K562 (cell line): ENCODE data around the gene SLC19A1. TPM values are rescaled to one million over a fixed set of nuclear protein-coding genes. Genes with fewer than 3 reads are reported as not detected.
A peak's percentile ranks its signal among the peaks of the same experiment; 100 is the strongest.

Experiments used
- ATAC-seq: fragments of 200-7000 bp; cut with Tn5 transposase; 3 replicates; pipeline ENCODE4 v1.9.1; 2020; ENCODE audit warnings: moderate library complexity
- BruUV-seq: library from RNA; stranded (reverse); fragments of 400-500 nt; replicated peaks from 2 replicates; lab custom pipeline; 2021; lab: Mats Ljungman, UMichigan
- CTCF ChIA-PET: fragments of 300-600 bp; formaldehyde crosslinking; extraction: SDS; loops from one replicate; lab custom pipeline; 2021; ENCODE audit warnings: low intra/inter-chr PET ratio; lab: Yijun Ruan, JAX
- POLR2A ChIA-PET: fragments of 300-600, 350-650 bp; sonication (Branson Sonifier 250); formaldehyde crosslinking; extraction: SDS; loops from one replicate; lab custom pipeline; 2021; ENCODE audit warnings: antibody characterized with exemption, inconsistent platforms; lab: Yijun Ruan, JAX
- DNase-seq, 4 experiments: peaks; one replicate each; pipeline versions ENCODE4 v3.0.0 to v3.0.0-alpha.2; 2011 to 2018; ENCODE audit warnings: low spot score in 3 of 4, mixed read lengths in 3 of 4; ENCODE audit errors: extremely low read depth in 1 of 4
- FAIRE-seq: peaks from 2 replicates; lab custom pipeline; 2011; peaks lifted over from hg19 to GRCh38; lab: Jason Lieb, UNC
- H2AFZ ChIP-seq: 2 replicates; pipeline ENCODE4 v1.6.0; 2011; ENCODE audit warnings: low read depth, low read length, control low read depth, inconsistent platforms
- H3K27ac ChIP-seq: fragments of 200-600 bp; 3 replicates; pipeline ENCODE4 v1.8.0; 2011; ENCODE audit warnings: low read depth, mild to moderate bottlenecking, control low read depth, inconsistent platforms, low read length, moderate library complexity, mixed read lengths; ENCODE audit errors: extremely low read depth
- H3K27me3 ChIP-seq, 2 experiments: fragments of 300-600 bp in 1 of 2; 2 replicates in 1 of 2; 3 replicates in 1 of 2; pipeline versions ENCODE4 v1.6.0 to v1.8.0; 2011; ENCODE audit warnings: inconsistent platforms in 2 of 2, low read length in 2 of 2, mild to moderate bottlenecking in 1 of 2, mixed read lengths in 1 of 2, moderate library complexity in 1 of 2; ENCODE audit not compliant: control insufficient read depth in 2 of 2, insufficient read depth in 2 of 2
- H3K36me3 ChIP-seq: fragments of 300-600 bp; 3 replicates; pipeline ENCODE4 v1.8.0; 2011; ENCODE audit warnings: mild to moderate bottlenecking, low read length, inconsistent platforms; ENCODE audit not compliant: control insufficient read depth, insufficient read depth
- H3K4me1 ChIP-seq, 2 experiments: fragments of 200-600 bp in 1 of 2; replicated peaks in 1 of 2; 2 replicates in 1 of 2; 3 replicates in 1 of 2; pipeline versions ENCODE4 v1.5.1 to v1.8.0; 2011; ENCODE audit warnings: inconsistent platforms in 2 of 2, low read length in 2 of 2, mild to moderate bottlenecking in 1 of 2, mixed read lengths in 1 of 2, moderate library complexity in 1 of 2; ENCODE audit not compliant: control insufficient read depth in 2 of 2, insufficient read depth in 2 of 2
- H3K4me2 ChIP-seq: 2 replicates; pipeline ENCODE4 v1.6.1; 2011; ENCODE audit warnings: low read length, control low read depth, inconsistent platforms, mixed read lengths; ENCODE audit not compliant: insufficient read depth
- H3K4me3 ChIP-seq: fragments of 200-600 bp; sonication (generic), shearing (Covaris generic); 2 replicates; pipeline ENCODE4 v1.5.1; 2016; ENCODE audit warnings: control low read depth, inconsistent platforms
- H3K79me2 ChIP-seq: fragments of 200-600 bp; 3 replicates; pipeline ENCODE4 v1.8.0; 2011; ENCODE audit warnings: low read length, inconsistent platforms; ENCODE audit not compliant: control insufficient read depth, insufficient read depth
- H3K9ac ChIP-seq, 2 experiments: 2 replicates each; pipeline versions ENCODE4 v1.6.0 to v1.6.1; 2011; ENCODE audit warnings: low read depth in 2 of 2, low read length in 2 of 2, control low read depth in 1 of 2, inconsistent platforms in 1 of 2, mild to moderate bottlenecking in 1 of 2, mixed read lengths in 1 of 2; ENCODE audit not compliant: insufficient read depth in 1 of 2
- H3K9me1 ChIP-seq: one replicate; pipeline ENCODE4 v1.6.0; 2011; ENCODE audit warnings: inconsistent platforms, mild to moderate bottlenecking, low read length, moderate library complexity; ENCODE audit not compliant: control insufficient read depth, insufficient read depth
- H3K9me3 ChIP-seq: replicated peaks from 2 replicates; pipeline ENCODE4 v1.5.1; 2011; ENCODE audit warnings: low read depth, low read length, inconsistent platforms; ENCODE audit not compliant: control insufficient read depth, insufficient read depth
- H4K20me1 ChIP-seq: replicated peaks from 2 replicates; pipeline ENCODE4 v1.6.1; 2011; ENCODE audit warnings: low read length, inconsistent platforms, mixed read lengths; ENCODE audit not compliant: control insufficient read depth, insufficient read depth
- CEBPG ChIP-seq, 3 experiments: fragments of 200-800 bp in 1 of 3; sonication (Bioruptor generic) in 1 of 3; sonication (generic) in 1 of 3; formaldehyde crosslinking in 1 of 3; IDR thresholded peaks in 2 of 3; conservative IDR thresholded peaks in 1 of 3; 2 replicates each; pipeline versions ENCODE4 v1.6.1 to v1.8.0; 2016 to 2022; ENCODE audit warnings: missing compliant biosample characterization in 2 of 3, missing genetic modification characterization in 2 of 3, mild to moderate bottlenecking in 1 of 3, missing genetic modification reagents in 1 of 3
- GABPB1 ChIP-seq: sonication (generic); formaldehyde crosslinking; IDR thresholded peaks from 2 replicates; pipeline ENCODE4 v1.8.0; 2022; ENCODE audit warnings: mild to moderate bottlenecking, missing genetic modification reagents
- GATAD2A ChIP-seq: fragments of 450-650 bp; IDR thresholded peaks from 2 replicates; pipeline ENCODE4 v1.6.1; 2017
- HDAC1 ChIP-seq, 2 experiments: fragments of 450-650 bp; IDR thresholded peaks; 2 replicates each; pipeline ENCODE4 v1.6.1; 2016 to 2017; ENCODE audit warnings: inconsistent platforms in 1 of 2, mild to moderate bottlenecking in 1 of 2, moderate library complexity in 1 of 2
- IRF2 ChIP-seq: sonication (generic); formaldehyde crosslinking; IDR thresholded peaks from 2 replicates; pipeline ENCODE4 v1.8.1; 2022; ENCODE audit warnings: mild to moderate bottlenecking, missing genetic modification reagents
- KDM1A ChIP-seq, 2 experiments: fragments of 450-650 bp; IDR thresholded peaks; 2 replicates each; pipeline ENCODE4 v1.6.1; 2016; ENCODE audit warnings: mild to moderate bottlenecking in 2 of 2
- MAFK ChIP-seq: IDR thresholded peaks from 2 replicates; pipeline ENCODE4 v1.6.1; 2011; ENCODE audit warnings: low read length, improper control_type of control experiment
- MAX ChIP-seq: sonication (generic); formaldehyde crosslinking; IDR thresholded peaks from 2 replicates; pipeline ENCODE4 v1.9.0; 2022; ENCODE audit warnings: mild to moderate bottlenecking, missing genetic modification reagents
- MIER1 ChIP-seq: fragments of 450-650 bp; IDR thresholded peaks from 2 replicates; pipeline ENCODE4 v1.6.1; 2016; ENCODE audit warnings: antibody characterized with exemption, mild to moderate bottlenecking, low read depth
- NBN ChIP-seq: fragments of 450-650 bp; IDR thresholded peaks from 2 replicates; pipeline ENCODE4 v1.6.1; 2016; ENCODE audit warnings: low read depth, mild to moderate bottlenecking
- NR2C2 ChIP-seq, 2 experiments: fragments of 200-800 bp in 1 of 2; sonication (Bioruptor generic) in 1 of 2; sonication (generic) in 1 of 2; formaldehyde crosslinking in 1 of 2; IDR thresholded peaks; 2 replicates each; pipeline versions ENCODE4 v1.6.1 to v1.8.0; 2016 to 2022; ENCODE audit warnings: mild to moderate bottlenecking in 1 of 2, missing compliant biosample characterization in 1 of 2, missing genetic modification characterization in 1 of 2, missing genetic modification reagents in 1 of 2
- NR2F6 ChIP-seq: fragments of 450-650 bp; formaldehyde crosslinking; IDR thresholded peaks from 2 replicates; pipeline ENCODE4 v1.4.0; 2020; ENCODE audit warnings: mild to moderate bottlenecking
- RBM34 ChIP-seq: fragments of 200-400 bp; formaldehyde crosslinking; IDR thresholded peaks from 2 replicates; pipeline ENCODE4 v1.6.1; 2018; ENCODE audit warnings: low read length, borderline replicate concordance; ENCODE audit not compliant: insufficient read depth
- RFX5 ChIP-seq: IDR thresholded peaks from 2 replicates; pipeline ENCODE4 v1.6.1; 2011; ENCODE audit warnings: low read depth, mild to moderate bottlenecking, improper control_type of control experiment, low read length
- RFX7 ChIP-seq: fragments of 250-450 bp; sonication (Bioruptor Pico); IDR thresholded peaks from 2 replicates; pipeline ENCODE4 v1.5.1; 2021; ENCODE audit warnings: mild to moderate bottlenecking
- ZHX1 ChIP-seq: fragments of 150-350 bp; conservative IDR thresholded peaks from 2 replicates; pipeline ENCODE4 v1.6.1; 2014; ENCODE audit warnings: low read length
- ZNF23 ChIP-seq: fragments of 250-450 bp; sonication (Bioruptor Pico); IDR thresholded peaks from 2 replicates; pipeline ENCODE4 v1.4.0; 2020; ENCODE audit warnings: mild to moderate bottlenecking
- ZNF3 ChIP-seq: fragments of 250-450 bp; sonication (Bioruptor Pico); IDR thresholded peaks from 2 replicates; pipeline ENCODE4 v1.5.0; 2021; ENCODE audit warnings: mild to moderate bottlenecking, moderate library complexity
- ZNF444 ChIP-seq: fragments of 250-450 bp; sonication (Bioruptor Pico); IDR thresholded peaks from 2 replicates; pipeline ENCODE4 v1.4.0; 2020; ENCODE audit warnings: mild to moderate bottlenecking, moderate library complexity
- WGBS: fragments of 100-300 bp; shearing (Covaris generic); methylation state at CpG from one replicate; pipeline ENCODE4 v1.1.6; 2016; ENCODE audit warnings: low coverage, mixed read lengths; ENCODE audit not compliant: insufficient coverage; ENCODE audit errors: missing lambda C conversion rate; 5-methylcytosine and 5-hydroxymethylcytosine counted together
- in situ Hi-C: fragments of 300-500 bp; cut with MboI; formaldehyde crosslinking; loops from 4 replicates; pipeline ENCODE4 v1.15.0; 2018; ENCODE audit warnings: inconsistent platforms, mixed read lengths
- intact Hi-C: fragments of 100-400 bp; cut with micrococcal nuclease; formaldehyde crosslinking; loops from 2 replicates; pipeline ENCODE4 v1.14.2; 2022
- polyA plus RNA-seq, 8 experiments: library from polyadenylated mRNA; depleted of rRNA in 4 of 8; stranded (reverse) in 5 of 8; unstranded in 3 of 8; fragments of >200 nt; fragmentation: Nextera tagmentation in 2 of 8; fragmentation: Illumina TruSeq in 1 of 8; extraction: Ambion mirVana in 2 of 8; extraction: Trizol in 1 of 8; gene quantifications; 2 replicates each; pipeline versions ENCODE4 v1.2.1 to v1.2.3, GENCODE V29; 2011 to 2014; ENCODE audit warnings: inconsistent platforms in 1 of 8, missing spikeins in 1 of 8
- total RNA-seq, 7 experiments: library from RNA; depleted of rRNA in 6 of 7; stranded (reverse); fragments of >200 nt in 6 of 7; fragmentation: Illumina TruSeq in 2 of 7; extraction: Trizol in 2 of 7; gene quantifications; 2 replicates each; pipeline versions ENCODE4 v1.2.1 to v1.2.3, GENCODE V29; 2011 to 2021; ENCODE audit warnings: low replicate concordance in 1 of 7

The SLC19A1 gene
- total and polyA plus RNA-seq, 9 of the 15 experiments (the other 6 are each of a cell fraction or from before 2014, with no cell fraction given) = 0.65 to 88.7 (median 12.0) TPM

- ChIA-PET POLR2A (no interaction called here), CTCF (no interaction called here)
- no TSS peak for BruUV-seq
- WGBS = 34% methylated on average over 6 of the region's 6 CpGs
- Histone ChIP-seq H3K9me3 (no peaks in the 10 kb centered on the region; the same call in 1 of the 2 replicates), H4K20me1 (no peaks in the 10 kb centered on the region), H3K27me3 (no peaks in the 10 kb centered on the region), H3K79me2 (no peaks in the 10 kb centered on the region), H3K4me1 (peaks cover 3 to 78% of the 10 kb centered on the region in 2 experiments; a peak in 3 of 5 replicates), H3K9ac (no peak overlapping the region), H3K4me2 (no peak overlapping the region), H2AFZ (no peak overlapping the region), H3K9me1 (no peaks in the 10 kb centered on the region), H3K27ac (no peak overlapping the region), H3K36me3 (peaks cover 6% of the 10 kb centered on the region; the same call in 1 of the 3 replicates), H3K4me3 (no peak overlapping the region)
- FAIRE-seq = no peak
- ATAC-seq = no peak
- no peak for TF ChIP-seq CEBPG (CRISPR knock-in tag; IDR thresholded peaks at IDR 0.05)
- TF ChIP-seq CEBPG (tag; conservative IDR thresholded peaks at IDR 0.05 in 1 of 2, IDR thresholded peaks at IDR 0.05 in 1 of 2) = no peak
- TF ChIP-seq NR2F6 (CRISPR knock-in tag) = no peak
- TF ChIP-seq MAX (CRISPR knock-in tag) = 0 out of 2 replicates have a peak, but pooled peaks have one; percentile 14
- TF ChIP-seq NR2C2 (CRISPR knock-in tag; IDR thresholded peaks at IDR 0.05) = no peak
- TF ChIP-seq NR2C2 (tag; IDR thresholded peaks at IDR 0.05) = no peak
- no peak for TF ChIP-seq ZNF23 (CRISPR knock-in tag)
- TF ChIP-seq GABPB1 (CRISPR knock-in tag) = no peak
- TF ChIP-seq ZHX1 = no peak
- no peak for TF ChIP-seq RBM34
- TF ChIP-seq RFX7 (CRISPR knock-in tag) = no peak
- no peak for TF ChIP-seq ZNF3 (CRISPR knock-in tag)
- TF ChIP-seq ZNF444 = no peak
- peak; percentile 55; the same call in 1 of the 2 replicates for TF ChIP-seq IRF2 (CRISPR knock-in tag)
- no peak for TF ChIP-seq MAFK
- TF ChIP-seq NBN = no peak
- TF ChIP-seq RFX5 = no peak
- peak in 1 of 2 experiments; percentile 61; a peak in 1 of 4 replicates for TF ChIP-seq KDM1A (IDR thresholded peaks at IDR 0.05)
- TF ChIP-seq GATAD2A = no peak
- TF ChIP-seq MIER1 = no peak
- TF ChIP-seq HDAC1 (IDR thresholded peaks at IDR 0.05) = no peak
- in situ Hi-C loops = no loop called here
- DNase-seq = no peak
- intact Hi-C loops = no loop called here
Observed at GRCh38 chr21:45484318-45484717, 57.9 kb downstream of the SLC19A1 start.
